ENCODE results near the gene FAM221A. TPM values are rescaled to one million over a fixed set of nuclear protein-coding genes. Genes with fewer than 3 reads are reported as not detected.
"Not testable (repeated sequence)": the region's sequence is repeated elsewhere in the genome, so short reads cannot be mapped to it uniquely, and the experiment has no call there.

The FAM221A gene, protein sequence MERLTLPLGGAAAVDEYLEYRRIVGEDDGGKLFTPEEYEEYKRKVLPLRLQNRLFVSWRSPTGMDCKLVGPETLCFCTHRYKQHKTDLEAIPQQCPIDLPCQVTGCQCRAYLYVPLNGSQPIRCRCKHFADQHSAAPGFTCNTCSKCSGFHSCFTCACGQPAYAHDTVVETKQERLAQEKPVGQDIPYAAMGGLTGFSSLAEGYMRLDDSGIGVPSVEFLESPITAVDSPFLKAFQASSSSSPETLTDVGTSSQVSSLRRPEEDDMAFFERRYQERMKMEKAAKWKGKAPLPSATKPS
- total RNA-seq = 15.9 TPM

GRCh38 chr7:23679898-23680413 lies at the start of gene FAM221A:
FAM221A (plus strand) TSS chr7:23680199; CDS start chr7:23680219, 20 bp downstream.
- FAIRE-seq (no peak), DNase-seq (ENCODE audit: low spot score in 2 of 2) (peak; percentile 82)

DNA sequence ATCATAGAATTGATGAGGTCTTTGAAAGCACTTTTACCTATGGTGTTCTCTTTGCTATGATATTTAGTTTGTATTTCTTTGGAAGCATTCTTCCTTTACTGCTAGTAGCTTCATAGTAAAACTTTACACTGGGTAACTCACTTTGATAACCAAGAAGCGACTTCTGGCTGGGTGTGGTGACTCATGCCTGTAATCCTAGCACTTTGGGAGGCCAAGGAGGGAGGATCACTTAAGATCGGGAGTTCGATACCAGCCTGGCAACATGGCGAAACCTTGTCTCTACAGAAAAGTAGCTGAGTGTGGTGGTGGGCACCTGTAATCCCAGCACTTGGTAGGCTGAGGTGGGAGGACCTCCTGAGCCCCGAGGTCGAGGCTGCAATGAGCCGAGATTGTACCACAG lies 46.6 kb upstream of the FAM221A start:
- no peak for FAIRE-seq
- no peak for DNase-seq (ENCODE audit: low spot score in 2 of 2)

- no peak for FAIRE-seq
- DNase-seq (ENCODE audit: low spot score in 2 of 2) = no peak
Observed at GRCh38 chr7:23645822-23646221, 34.2 kb upstream of the FAM221A start.

- FAIRE-seq (no peak), DNase-seq (ENCODE audit: low spot score in 2 of 2) (no peak)
Observed at GRCh38 chr7:23653942-23654341, 26.1 kb upstream of the FAM221A start.

DNA sequence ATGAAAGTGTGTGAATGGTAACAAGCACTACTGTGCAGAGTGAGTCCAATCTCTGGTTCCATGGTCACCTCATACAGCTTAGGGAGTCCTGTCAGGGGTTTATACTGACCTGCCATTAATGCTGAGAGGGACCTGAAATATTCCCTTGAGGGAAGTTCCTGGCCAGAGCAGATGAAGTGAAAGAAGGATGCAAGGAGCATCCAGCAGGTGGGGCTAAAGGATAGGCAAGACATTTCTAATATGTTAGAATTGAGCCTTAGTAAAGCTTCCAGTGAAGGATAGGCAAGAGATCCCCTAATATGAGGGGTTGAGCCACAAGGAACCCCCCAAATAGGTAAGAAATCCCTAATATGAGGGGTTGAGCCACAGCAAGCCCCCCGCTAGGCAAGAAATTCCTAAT lies 25.5 kb upstream of the FAM221A start:
- no peak for FAIRE-seq
- DNase-seq (ENCODE audit: low spot score in 2 of 2) = peak in 1 of 2 donors; percentile 5

DNA sequence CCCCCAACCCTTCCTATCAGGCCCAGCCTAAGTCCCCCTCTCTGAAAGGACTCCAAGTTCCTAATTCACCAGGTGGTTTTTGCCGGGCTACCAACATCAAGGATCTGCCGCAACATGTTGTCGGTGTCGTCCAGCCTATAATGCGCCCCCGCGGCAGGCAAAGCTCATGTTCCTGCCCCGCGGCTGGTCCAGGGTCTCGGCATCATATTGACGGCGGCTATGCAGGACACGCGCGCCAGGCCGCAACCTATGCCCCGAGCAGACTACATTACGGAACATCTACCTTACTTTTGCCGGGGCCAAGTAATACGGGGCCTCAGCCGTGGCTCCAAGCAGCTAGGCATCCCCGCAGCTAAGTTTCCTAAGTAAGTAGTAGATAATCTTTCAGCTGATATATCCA lies 24.6 kb upstream of the FAM221A start:
- FAIRE-seq (no peak), DNase-seq (ENCODE audit: low spot score in 2 of 2) (no peak)

GRCh38 chr7:23658831-23659427 lies 21.1 kb upstream of the FAM221A start:
- FAIRE-seq = no peak

GRCh38 chr7:23661385-23661784 lies 18.6 kb upstream of the FAM221A start:
- DNase-seq (ENCODE audit: low spot score in 2 of 2) = no peak
- FAIRE-seq = no peak

More at GRCh38 chr7:23658831-23659427, 21.1 kb upstream of the FAM221A start:
- no peak for DNase-seq (ENCODE audit: low spot score in 2 of 2)

DNA sequence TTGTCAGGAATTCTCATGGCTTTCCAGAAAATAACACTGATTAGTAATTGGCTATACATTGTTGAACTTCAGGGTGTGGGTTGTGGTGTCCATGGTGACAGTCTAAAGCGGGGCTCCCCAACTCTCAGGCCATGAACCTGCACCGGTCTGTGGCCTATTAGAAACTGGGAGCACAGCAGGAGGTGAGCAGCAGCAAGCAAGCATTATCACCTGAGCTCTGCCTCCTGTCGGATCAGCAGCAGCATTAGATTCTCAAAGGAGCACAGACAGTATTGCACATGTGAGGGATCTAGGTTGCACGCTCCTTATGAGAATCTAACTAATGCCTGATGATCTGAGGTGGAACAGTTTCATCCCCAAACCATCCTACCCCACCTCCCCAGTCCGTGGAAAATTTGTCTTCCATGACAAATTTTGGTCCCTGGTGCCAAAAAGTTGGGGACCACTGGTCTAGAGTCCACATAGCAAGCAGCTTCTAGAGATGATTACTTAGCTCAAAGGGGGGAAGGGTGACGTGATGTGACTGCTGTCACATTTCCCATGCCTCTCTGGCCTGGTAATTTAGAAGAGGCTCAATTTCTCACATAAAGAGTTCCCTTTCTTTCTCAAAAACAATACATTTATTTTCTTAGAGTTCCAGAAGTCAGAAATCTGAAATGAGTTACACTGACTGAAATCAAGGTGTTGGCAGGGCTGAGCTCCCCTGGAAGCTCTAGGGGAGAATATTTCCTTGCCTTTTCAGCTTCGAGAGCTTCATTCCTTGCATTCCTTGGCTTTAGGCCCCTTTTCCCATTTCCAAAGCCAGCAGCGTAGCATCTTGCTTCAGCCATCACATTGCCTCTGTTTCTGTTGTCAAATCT lies 17.6 kb upstream of the FAM221A start:
- no peak for DNase-seq (ENCODE audit: low spot score in 2 of 2)
- no peak for FAIRE-seq

- FAIRE-seq (no peak), DNase-seq (ENCODE audit: low spot score in 2 of 2) (no peak)
Observed at GRCh38 chr7:23662984-23663313, 17.1 kb upstream of the FAM221A start.

- FAIRE-seq (no peak), DNase-seq (ENCODE audit: low spot score in 2 of 2) (no peak)
Observed at GRCh38 chr7:23664122-23664521, 15.9 kb upstream of the FAM221A start.

DNA sequence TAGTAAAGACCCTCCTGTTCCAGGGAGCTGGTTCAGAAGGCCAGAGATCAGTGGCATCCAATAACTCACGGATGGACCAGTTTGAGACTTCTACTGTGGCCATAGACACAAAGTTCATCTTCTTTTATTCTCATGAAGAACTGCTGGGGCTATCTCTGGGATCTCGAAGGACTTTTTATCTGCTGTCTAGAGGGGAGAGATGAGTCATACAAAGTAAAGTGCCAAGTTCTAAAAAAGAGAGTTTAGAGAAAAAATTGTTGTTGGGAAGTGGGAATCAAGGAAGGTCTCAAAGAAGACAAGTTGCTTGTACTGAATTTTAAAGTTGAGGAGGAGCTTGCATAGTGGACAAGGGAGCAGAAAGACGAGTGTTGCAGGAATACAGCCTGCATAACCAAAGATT lies 8.0 kb upstream of the FAM221A start:
- FAIRE-seq (no peak), DNase-seq (ENCODE audit: low spot score in 2 of 2) (no peak)

DNA sequence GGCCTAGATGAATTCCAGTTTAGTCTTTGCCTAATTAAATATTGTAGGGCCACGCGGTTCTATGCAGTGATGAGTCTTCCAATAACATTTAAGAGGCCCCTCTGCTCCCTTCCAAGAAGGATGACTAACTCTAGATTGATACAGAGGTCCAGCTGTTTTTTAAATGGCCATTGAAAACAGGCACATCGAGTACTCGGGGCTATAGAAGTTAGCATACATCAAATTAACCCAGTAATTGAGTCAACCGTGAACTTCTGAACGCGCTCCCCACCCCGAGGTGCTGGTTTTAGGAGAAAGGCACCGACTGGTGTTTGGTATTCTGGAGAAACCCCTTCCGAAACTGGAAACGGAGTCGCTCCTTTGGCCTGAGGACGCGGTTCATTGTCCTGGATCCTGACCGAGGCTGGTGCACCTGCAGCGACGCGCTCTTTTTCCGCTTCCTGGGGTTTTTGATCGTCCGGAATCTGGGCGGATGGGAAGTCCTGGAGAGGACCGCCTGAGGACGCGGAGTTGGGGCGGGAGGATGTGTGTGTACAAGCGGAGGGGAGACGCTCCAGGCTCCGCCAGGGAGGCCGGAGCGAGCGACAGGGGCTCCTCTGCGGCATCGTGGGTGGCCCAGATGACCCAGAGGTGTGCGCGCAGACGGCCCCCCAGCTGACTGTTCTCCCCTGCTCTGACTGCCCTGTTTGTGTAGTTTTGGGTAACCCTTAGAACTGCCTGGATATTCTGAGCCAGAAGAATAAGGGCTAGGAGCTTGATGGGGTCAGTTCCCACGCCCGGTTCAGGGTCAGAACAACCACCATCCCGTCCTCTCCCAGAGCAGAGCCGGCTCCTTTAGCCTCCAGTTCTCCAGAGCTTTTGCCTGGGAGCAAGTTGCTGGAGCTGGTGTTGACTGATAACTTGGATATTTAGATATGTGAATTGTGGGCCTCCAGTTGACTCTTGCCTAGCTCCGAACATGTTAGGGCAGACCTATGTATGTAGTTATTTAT lies 711 bp downstream of the FAM221A start:
- peak; percentile 31 to 46 for DNase-seq (ENCODE audit: low spot score in 2 of 2)
- no peak for FAIRE-seq

DNA sequence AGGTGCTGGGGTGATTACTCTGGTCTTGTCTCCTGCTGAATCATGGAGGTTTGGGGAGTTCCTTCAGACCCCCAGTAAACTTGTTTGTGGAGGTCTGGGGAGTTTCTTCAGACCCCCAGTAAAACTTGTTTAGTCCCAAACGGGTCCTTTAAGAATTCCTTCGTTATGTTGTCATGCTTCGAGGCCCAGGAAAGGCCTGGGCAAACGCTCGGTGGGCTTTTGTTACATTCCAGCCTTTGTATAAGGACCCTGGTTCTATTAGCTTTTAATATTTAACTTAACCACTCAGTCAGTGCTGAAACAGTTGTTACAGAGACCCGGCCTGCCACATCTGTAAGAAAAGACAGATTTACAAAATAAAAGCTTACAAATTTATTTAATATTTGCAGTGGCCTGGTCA lies 4.0 kb downstream of the FAM221A start:
- DNase-seq (ENCODE audit: low spot score in 2 of 2); FAIRE-seq: not testable (repeated sequence)

DNA sequence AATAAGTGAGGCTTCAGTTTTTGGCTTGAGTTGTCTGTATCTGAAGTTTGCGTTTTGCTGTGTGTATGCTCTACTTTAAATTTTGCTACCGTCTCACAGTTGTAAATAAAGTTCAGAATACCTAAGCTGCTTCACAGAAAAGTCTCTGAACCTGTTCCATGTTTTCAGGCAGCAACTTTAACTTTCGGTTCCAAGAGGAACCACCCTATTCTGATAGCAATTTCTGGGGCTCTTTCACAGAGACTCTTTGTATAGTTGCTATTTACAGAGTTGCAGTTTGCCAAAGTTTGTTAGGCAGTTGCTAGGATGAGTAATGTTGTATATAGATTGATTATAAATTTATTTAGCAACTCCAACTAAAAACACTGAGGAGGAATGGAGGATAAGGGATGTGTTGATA lies 5.7 kb downstream of the FAM221A start:
- no peak for DNase-seq (ENCODE audit: low spot score in 2 of 2)
- FAIRE-seq = no peak

- no peak for DNase-seq (ENCODE audit: low spot score in 2 of 2)
- FAIRE-seq = no peak
Observed at GRCh38 chr7:23687011-23687410, 7.0 kb downstream of the FAM221A start.

GRCh38 chr7:23689165-23689564 lies 9.2 kb downstream of the FAM221A start:
- FAIRE-seq (no peak), DNase-seq (ENCODE audit: low spot score in 2 of 2) (no peak)

DNA sequence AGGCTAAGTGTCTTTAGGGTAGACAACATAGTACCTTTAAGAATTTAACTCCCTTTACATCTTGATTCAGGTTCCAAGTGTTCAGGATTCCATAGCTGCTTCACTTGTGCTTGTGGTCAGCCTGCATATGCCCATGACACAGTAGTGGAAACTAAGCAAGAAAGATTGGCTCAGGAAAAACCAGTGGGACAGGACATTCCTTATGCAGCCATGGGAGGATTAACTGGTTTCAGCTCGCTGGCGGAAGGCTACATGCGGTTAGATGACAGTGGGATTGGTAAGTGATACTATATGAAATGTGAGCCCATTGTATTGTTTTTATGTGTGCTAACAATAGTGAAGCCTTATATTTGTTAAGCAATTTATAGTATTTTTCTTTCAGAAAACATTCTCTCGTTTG lies 11.3 kb downstream of the FAM221A start:
- FAIRE-seq (no peak), DNase-seq (ENCODE audit: low spot score in 2 of 2) (no peak)

DNA sequence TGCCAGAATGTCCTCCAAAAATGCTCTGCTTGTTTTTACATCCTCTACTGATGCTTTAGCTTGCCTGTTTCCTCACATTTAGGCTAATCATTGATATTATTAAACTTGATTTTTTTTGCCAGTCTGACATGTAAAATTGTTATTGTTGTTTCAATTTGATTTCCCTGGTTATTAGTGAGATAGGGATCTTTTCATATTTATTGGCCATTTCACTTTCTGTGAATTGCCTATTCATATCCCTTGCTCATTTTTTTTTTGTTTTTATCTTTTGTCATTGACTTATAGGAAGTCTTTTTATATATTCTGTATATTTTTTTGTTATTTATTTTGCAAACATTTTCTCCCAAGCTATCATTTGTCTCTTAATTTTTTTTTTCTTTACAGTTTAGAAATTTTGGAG lies 13.2 kb downstream of the FAM221A start:
- FAIRE-seq = peak; percentile 80
- no peak for DNase-seq (ENCODE audit: low spot score in 2 of 2)

DNA sequence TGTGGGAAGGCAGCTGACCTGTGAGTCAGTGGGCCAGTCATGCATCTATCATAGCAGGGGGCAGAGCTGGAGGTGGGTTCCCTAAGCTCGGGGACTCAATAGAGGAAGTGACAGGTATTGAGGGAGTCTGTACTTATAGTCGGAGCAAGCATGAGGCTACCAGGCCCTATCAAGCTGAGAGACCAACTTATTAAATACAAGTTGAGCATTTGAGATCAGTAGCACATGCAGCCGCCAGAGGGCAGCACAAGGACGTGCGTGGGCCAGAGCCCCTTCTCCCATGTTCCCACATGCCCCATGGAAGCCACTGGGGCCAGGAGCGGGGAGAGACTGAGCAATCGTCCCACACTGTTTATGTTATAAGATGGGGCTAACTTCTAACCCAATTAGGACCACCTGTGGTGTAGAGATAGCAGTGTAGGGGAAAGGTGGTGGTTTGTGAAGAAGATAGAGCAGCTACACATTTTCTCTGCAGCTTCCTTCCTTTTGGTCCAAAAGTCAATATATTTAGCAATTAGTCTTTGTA lies 17.0 kb downstream of the FAM221A start:
- FAIRE-seq = no peak
- DNase-seq (ENCODE audit: low spot score in 2 of 2) = no peak

All from frontal cortex (tissue), 4 donors.